ENCODE data around the gene OPCML. TPM values are rescaled to one million over a fixed set of nuclear protein-coding genes. Genes with fewer than 3 reads are reported as not detected.

OPCML gene
- total RNA-seq, 1 experiment from 2014 or later, result 0.10 TPM

DNA sequence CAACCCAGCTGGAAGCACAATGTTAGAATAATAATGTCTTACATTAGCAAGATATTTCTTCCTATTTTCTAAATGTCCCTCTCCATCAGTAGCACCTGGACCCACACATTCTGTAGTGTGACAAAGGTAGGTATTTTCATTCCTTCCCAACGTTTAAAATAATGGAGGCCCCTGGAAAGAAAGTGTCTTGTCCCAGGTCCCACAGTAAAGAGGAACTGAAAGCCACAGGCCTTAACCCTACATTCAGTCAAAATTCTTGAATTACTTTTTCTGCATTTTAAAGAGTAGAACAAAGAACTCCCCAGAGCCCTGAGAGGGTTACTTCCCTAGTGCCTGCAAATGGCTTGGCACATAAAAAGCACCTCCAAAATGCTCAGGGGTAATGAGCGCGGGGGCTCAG is 26.3 kb downstream of the OPCML start:
- DNase-seq (ENCODE audit: extremely low read depth, low read depth), result no peak

- no peak for DNase-seq (ENCODE audit: extremely low read depth, low read depth)
Measured at GRCh38 chr11:133504906-133505305, 27.4 kb downstream of the OPCML start.

DNA sequence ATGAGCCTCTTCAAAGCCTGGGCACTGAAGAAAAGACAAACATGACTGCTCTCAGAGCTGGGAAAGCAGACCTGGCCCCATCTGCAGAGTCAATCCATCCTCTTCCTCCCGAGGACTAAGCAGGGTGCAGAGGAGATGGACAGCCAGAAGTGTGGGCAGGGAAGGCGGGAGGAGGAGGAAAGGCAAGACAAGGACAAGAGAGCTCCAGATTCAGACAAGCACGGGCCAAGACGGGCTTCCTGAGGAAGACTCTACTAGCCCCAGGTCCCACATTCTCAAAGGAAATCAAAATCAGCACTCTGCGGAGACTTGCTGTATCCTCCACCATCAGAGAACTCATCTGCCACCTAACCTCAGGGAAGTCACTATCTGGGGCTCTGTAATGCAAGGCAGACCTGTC is 28.5 kb downstream of the OPCML start:
- no peak for DNase-seq (ENCODE audit: extremely low read depth, low read depth)

DNA sequence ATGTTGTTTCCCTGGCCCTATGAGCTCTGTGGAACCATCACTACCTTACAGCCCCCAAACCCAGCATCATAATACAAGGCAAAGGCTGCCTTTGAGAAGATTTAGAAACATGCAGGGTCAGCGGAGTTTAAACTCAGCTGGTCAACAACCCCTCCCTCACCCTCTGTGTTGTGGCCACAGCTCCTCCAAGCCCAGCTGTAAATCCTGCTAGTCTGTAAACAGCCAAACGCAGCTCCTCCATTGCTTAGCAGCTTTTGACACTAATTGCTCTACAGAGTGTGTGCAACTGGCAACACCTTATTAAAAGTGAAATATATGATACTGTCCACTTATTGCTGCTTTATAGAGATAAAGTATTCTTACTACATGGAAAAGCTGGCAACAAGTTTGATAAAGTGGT is 29.1 kb downstream of the OPCML start:
- no peak for DNase-seq (ENCODE audit: extremely low read depth, low read depth)

- DNase-seq (ENCODE audit: extremely low read depth, low read depth), result no peak
Measured at GRCh38 chr11:133501643-133502539, 30.4 kb downstream of the OPCML start.

DNA sequence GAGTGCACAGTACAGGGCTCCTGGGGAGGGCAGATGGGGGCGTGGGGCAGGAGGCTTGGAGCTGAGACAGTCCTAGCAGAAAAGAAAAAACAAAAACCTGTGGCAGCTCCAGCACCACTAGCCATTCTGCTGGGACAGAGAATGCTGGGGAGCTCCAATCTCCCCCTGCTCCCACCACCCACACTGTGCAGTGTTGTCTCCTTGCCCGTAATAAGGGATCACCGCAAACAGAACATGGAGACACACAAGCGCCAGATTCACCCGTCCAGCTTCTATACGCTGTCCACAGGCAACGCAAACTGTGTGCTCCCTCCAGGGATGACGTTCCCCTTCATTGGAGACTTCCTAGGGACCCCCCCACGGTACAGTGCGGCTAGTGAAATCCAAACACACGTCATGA is 31.4 kb downstream of the OPCML start:
- no peak for DNase-seq (ENCODE audit: extremely low read depth, low read depth)

GRCh38 chr11:133500435-133500834 is 31.9 kb downstream of the OPCML start:
- no peak for DNase-seq (ENCODE audit: extremely low read depth, low read depth)

GRCh38 chr11:133498969-133499368 is 33.3 kb downstream of the OPCML start:
- no peak for DNase-seq (ENCODE audit: extremely low read depth, low read depth)

- DNase-seq (ENCODE audit: extremely low read depth, low read depth), result no peak
Measured at GRCh38 chr11:133497477-133498140, 34.7 kb downstream of the OPCML start.

DNA sequence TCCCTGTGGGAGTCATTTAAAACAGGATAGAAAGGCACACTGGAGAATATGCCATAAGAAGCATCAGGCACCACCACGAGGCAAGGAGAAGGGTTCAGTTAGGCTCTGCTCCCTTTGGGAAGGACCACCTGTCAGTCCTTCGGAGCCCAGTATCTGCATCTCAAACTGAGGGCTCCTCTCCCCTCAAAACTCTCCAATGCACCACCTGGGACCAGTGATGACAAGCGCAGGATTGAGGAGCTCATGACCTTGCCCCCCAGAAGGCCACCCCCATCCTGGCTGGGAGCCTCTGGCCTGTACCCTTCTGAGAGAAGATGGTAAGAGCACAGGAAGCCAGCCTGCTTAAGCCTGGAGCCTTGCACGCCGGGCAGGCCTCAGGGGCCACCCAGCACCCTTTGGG is 39.4 kb downstream of the OPCML start:
- no peak for DNase-seq (ENCODE audit: extremely low read depth, low read depth)

GRCh38 chr11:133491680-133492383 is 40.5 kb downstream of the OPCML start:
- DNase-seq (ENCODE audit: extremely low read depth, low read depth), result no peak

DNA sequence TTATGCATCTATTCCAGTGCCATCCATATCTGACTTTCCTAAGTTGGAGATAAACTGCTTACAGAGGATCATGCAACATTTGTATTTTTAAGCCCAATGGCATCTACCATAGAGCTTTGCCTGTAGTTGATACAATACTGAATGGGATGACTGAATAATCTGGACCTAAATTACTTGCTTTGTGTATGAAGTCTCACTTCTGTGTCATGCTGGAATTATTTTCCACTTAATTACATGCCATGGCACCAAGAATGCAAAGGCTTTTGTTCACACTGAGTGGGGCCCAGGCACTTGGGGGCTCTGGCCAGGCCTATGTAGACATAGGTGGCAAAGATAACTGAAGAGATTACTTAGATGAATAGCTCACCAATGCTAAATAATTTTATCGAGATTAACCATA is 51.6 kb downstream of the OPCML start:
- DNase-seq (ENCODE audit: extremely low read depth, low read depth), result no peak

- no peak for DNase-seq (ENCODE audit: extremely low read depth, low read depth)
Measured at GRCh38 chr11:133479209-133479608, 53.1 kb downstream of the OPCML start.

GRCh38 chr11:133477251-133477625 is 55.1 kb downstream of the OPCML start:
- no peak for DNase-seq (ENCODE audit: extremely low read depth, low read depth)

- no peak for DNase-seq (ENCODE audit: extremely low read depth, low read depth)
Measured at GRCh38 chr11:133476570-133477250, 55.6 kb downstream of the OPCML start.

DNA sequence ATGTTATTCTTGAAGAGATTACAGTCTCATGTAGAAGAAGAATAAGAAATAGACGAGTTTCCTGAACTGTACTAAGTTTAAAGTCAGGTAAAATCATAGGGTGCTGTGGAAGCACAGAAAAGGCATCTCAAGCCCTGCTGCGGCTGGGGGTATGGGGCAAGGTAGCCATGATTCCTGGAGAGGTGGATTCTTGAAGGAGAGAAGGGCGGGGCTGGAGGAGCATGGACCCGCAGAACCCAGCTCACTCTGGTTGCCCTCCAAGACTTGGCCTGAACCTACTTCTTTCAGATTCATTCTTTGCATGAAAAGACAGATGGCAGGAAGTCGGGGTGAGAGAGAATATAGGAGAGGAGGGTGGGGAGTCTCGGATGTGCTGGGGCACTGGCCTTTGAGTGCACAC is 57.8 kb downstream of the OPCML start:
- DNase-seq (ENCODE audit: extremely low read depth, low read depth), result no peak

- no peak for DNase-seq (ENCODE audit: extremely low read depth, low read depth)
Measured at GRCh38 chr11:133467686-133468085, 64.6 kb downstream of the OPCML start.

DNA sequence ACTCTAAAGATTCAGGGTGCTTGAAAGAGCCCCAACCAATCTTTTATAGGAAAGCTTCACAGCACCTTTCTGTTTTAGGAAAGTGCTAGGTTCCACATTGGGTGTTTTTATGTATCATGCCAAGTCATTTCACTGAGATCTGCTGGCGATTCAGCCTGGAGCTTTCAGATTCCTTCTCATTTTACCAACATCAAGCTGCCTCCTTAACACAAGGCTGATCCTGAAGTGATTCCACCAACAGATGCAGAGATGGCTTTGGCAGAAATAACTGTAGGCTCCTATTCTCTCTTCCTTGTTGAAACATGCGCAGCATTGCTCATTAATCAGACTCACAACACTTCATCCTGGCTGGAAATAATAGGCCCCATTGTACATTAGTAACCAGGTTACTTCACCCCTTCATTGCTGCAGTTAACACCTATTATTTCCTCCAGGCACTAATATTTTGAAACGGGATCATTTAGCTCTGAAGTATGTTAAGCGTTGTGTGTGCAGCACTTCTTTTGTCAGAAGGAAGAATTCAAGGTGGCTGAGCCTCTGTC is 89.0 kb downstream of the OPCML start:
- DNase-seq (ENCODE audit: extremely low read depth, low read depth), result no peak

DNA sequence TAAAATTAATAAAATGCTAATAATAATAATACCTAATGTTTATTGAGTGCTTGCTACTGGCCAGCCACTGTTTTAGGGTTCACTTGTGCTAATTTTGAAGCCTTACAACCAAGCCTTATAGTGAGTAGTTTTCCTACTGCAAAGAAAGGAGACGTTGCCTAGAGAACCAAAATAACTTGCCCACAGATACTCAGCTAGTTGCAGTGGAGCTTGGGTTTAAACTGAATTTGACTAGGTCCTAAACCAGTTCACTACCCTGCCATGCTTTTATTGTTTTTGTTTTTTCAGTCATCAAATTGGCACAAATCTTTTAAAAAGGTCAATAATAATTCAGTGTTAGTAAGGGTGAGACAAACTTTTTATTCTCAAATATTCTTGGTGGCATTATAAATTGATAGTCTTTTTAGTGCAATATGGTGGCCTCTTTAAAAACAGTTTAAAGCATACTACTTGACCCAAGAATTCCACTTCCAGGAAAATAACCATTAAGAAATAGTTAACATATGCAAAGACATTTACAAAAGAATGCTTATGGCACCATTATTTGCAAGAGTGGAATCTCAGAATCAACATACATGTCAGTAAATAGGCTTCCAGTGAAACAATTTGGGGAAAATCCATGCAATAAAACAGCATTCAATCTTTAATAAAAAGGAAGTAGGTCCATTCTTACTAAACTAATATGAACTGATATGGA is 90.2 kb downstream of the OPCML start:
- no peak for DNase-seq (ENCODE audit: extremely low read depth, low read depth)

GRCh38 chr11:133425992-133426391 is 106.3 kb downstream of the OPCML start:
- DNase-seq (ENCODE audit: extremely low read depth, low read depth), result no peak
